Fibroblast of lung (primary cell): Measurements from ENCODE around the gene TNFRSF19.

Source experiments
- CTCF ChIP-seq, 2 donors: IDR thresholded peaks in 1 of 2; conservative IDR thresholded peaks in 1 of 2; 1 replicate in 1 of 2; 2 replicates in 1 of 2; pipeline ENCODE4 v1.5.1; 2011 to 2012; ENCODE audit warnings: low read length in 2 of 2, control low read depth in 1 of 2, inconsistent platforms in 1 of 2, low read depth in 1 of 2, mild to moderate bottlenecking in 1 of 2
- EZH2 ChIP-seq: IDR thresholded peaks from 2 replicates; pipeline ENCODE4 v1.5.1; 2012; ENCODE audit warnings: low read length, control low read depth, mild to moderate bottlenecking; ENCODE audit errors: missing control alignments

DNA sequence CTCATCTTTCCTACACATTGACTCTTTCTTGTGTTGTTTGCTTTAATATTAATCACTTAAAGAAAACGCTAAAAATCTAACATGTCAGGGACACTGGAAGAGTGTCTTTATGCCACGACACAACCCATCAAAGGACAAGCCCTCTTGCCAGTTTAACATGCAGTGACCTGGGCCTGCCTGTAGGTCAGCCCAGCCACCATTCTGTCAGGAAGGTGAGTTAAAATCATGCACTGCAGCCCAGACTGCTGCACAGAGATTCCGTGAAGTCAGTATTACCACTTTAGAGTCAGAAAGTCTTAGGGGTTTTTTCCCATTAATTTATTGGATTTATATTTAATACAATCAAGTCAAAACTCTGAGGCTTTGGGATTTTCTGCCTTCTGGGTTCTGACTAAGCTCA lies 58.0 kb downstream of the TNFRSF19 start:
- TF ChIP-seq CTCF (conservative IDR thresholded peaks at IDR 0.05 in 1 of 2, IDR thresholded peaks at IDR 0.05 in 1 of 2; ENCODE audit: low read depth in 1 of 2, low read length in 2 of 2) (no peak), EZH2 (no peak)
